ENCODE results near the gene C16orf86. TPM values are rescaled to one million over a fixed set of nuclear protein-coding genes. Genes with fewer than 3 reads are reported as not detected.
A peak's percentile ranks its signal among the peaks of the same experiment; 100 is the strongest.

The C16orf86 gene
- total RNA-seq, 1 experiment from 2014 or later = 0.79 TPM

- TF ChIP-seq RAD21 (IDR thresholded peaks at IDR 0.05; ENCODE audit: low read depth) = peak; percentile 93
- no peak for TF ChIP-seq REST (IDR thresholded peaks at IDR 0.05; ENCODE audit: low read depth)
- TF ChIP-seq POLR2A (IDR thresholded peaks at IDR 0.05; ENCODE audit: borderline replicate concordance, extremely low read depth, insufficient read depth, insufficient read length) = no peak
- peak; percentile 78 to 92 (median 90); a peak in 5 of 6 replicates for TF ChIP-seq CTCF (IDR thresholded peaks at IDR 0.05 in 2 of 3, conservative IDR thresholded peaks at IDR 0.05 in 1 of 3; ENCODE audit: borderline replicate concordance in 1 of 3, insufficient read depth in 1 of 3, low read depth in 2 of 3, low read length in 2 of 3)
- TF ChIP-seq EGR1 (IDR thresholded peaks at IDR 0.05; ENCODE audit: low read depth) = no peak
- no peak for TF ChIP-seq FOSL1 (IDR thresholded peaks at IDR 0.05; ENCODE audit: low read depth)
- TF ChIP-seq CEBPB (IDR thresholded peaks at IDR 0.05; ENCODE audit: low read depth) = no peak
- no peak for TF ChIP-seq ZNF274 (IDR thresholded peaks at IDR 0.05; ENCODE audit: low read depth, low read length)
- Histone ChIP-seq H3K36me3 (ENCODE audit: control insufficient read depth in 1 of 2, insufficient read depth in 2 of 2, low read length in 2 of 2) (no peaks in the 10 kb centered on the region), H3K4me3 (replicated peaks in 1 of 2; ENCODE audit: low read depth in 1 of 2, low read length in 2 of 2) (no peak overlapping the region), H3K79me2 (ENCODE audit: insufficient read depth, low read length) (no peaks in the 10 kb centered on the region), H2AFZ (ENCODE audit: low read depth, low read length, poor library complexity, severe bottlenecking) (no peak overlapping the region), H4K20me1 (ENCODE audit: insufficient read depth) (no peaks in the 10 kb centered on the region), H3K27ac (ENCODE audit: low read depth, low read length) (no peak overlapping the region), H3K27me3 (ENCODE audit: insufficient read depth, low read length) (no peaks in the 10 kb centered on the region), H3K9me3 (ENCODE audit: control insufficient read depth in 1 of 2, insufficient read depth in 1 of 2, low read depth in 1 of 2, low read length in 2 of 2) (no peaks in the 10 kb centered on the region), H3K4me1 (ENCODE audit: control insufficient read depth in 1 of 2, insufficient read depth in 2 of 2, low read length in 2 of 2) (peaks cover 0 to 10% of the 10 kb centered on the region in 2 experiments; a peak in 2 of 4 replicates), H3K9me2 (ENCODE audit: insufficient read depth) (no peaks in the 10 kb centered on the region), H3K4me2 (ENCODE audit: low read length) (peak overlapping the region; percentile 23; the same call in 1 of the 2 replicates), H3K9ac (ENCODE audit: low read length) (no peak overlapping the region)
- no TSS peak for BruUV-seq (replicated peaks)
- POLR2A ChIA-PET = no interaction called here
- RAD21 ChIA-PET (ENCODE audit: low non-redundant PET in 1 of 2, low total read pairs in 2 of 2, uncharacterized antibody in 2 of 2, unreplicated experiment in 2 of 2) = interaction anchor here in 1 of 2 experiments (1.3 kb wide), 1 partner anchor 134 kb away, joined by 3 read pairs; the partner anchor contains the start of genes RANBP10 and TSNAXIP1
- ATAC-seq (peak; percentile 63), DNase-seq (ENCODE audit: low read depth, low spot score) (peak; percentile 42)
- intact Hi-C loops (cut with micrococcal nuclease) = loop anchor here (1.0 to 5.0 kb wide), 4 partner anchors 134 to 369 kb away; partner anchors contain the start of genes RANBP10 and TSNAXIP1
- CTCF ChIA-PET = interaction anchor here (0.6 to 5.0 kb wide), 20 partner anchors 10 to 368 kb away, joined by 3 to 21 read pairs (median 4); partner anchors contain the start of genes ACD, GFOD2, NRN1L and PARD6A
Measured at GRCh38 chr16:67672739-67673662, 6.4 kb downstream of the C16orf86 start.

All from HCT116 (cell line).